Measurements from ENCODE around the gene TRABD2A. TPM values are rescaled to one million over a fixed set of nuclear protein-coding genes. Genes with fewer than 3 reads are reported as not detected.

TRABD2A gene
- total RNA-seq, 2 experiments from 2014 or later = 28.5 to 28.6 TPM

DNA sequence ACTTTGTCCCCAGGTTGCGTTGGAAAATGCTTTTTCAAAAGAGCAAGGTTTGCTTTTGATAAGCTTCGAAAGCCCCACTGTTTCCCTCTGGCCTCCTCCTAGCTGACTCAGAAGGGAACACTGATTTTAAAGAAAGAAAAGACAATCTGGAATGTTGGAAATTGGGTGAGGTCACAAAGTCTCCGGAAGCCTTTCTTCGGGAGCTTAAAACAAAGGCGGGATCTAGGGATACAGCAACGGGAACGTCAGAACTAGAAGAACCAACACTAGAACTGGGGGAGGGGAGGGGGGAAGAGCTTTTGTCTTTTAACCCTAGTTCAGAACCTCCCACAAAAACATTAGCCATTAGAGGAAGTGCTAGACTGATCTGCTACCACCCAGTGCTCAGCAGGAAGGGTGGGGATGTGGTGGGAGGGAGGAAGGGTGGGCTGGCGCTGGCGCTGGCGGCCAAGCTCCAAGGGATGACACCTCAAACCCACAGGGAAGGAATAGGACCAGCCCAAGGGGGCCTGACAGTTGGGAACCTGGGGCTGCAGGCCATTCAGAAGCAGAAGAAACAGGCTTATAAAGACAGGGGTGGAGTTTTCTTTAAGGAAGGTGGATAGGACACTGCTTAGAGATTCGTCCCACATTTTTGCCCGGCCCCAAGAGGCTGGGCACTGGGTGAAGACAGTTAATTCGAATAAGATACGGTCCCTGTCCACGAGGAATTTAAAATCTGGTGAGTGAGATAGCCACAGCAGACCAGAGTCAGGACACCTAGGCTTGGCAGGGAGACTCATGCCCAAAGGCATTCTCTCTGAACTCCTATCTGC, 26.2 kb upstream of the TRABD2A start:
- ChIA-PET POLR2A (interaction anchor here (0.6 to 4.5 kb wide), 14 partner anchors 9 to 634 kb away, joined by 3 to 37 read pairs (median 5); partner anchors contain the start of genes KCMF1 and TRABD2A), CTCF (interaction anchor here (0.7 to 4.8 kb wide), 8 partner anchors 8 to 280 kb away, joined by 3 to 42 read pairs (median 4); partner anchors contain the start of gene TRABD2A)

DNA sequence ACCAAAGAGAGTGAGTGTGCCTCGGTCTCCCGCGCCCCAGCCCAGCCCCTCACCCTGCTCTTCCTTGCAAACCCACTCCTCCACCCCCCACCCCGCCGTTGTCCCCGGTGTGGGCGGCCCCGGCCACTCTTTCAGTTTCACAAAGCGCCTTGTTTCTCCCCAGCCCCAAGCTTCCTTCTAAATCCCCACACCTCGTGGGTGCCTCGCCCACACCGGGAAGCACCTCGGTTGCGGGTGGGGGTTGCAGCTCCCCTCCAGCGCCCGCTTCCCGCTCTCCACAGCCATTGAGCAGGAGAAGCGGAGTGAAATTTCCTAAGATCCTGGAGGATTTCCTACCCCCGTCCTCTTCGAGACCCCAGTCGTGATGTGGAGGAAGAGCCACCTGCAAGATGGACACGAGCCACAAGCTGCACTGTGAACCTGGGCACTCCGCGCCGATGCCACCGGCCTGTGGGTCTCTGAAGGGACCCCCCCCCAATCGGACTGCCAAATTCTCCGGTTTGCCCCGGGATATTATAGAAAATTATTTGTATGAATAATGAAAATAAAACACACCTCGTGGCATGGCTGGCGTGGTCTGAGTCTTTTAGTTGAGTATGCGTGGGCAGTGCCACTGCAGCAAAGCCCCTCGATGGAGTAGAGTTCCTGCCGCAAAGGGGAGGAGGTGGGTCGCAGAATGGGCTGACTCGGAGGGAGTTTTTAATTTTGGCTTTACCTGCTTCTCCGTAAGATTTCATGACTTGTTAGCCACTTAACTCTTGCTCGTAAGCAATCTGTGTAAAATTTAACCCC, 25.4 kb upstream of the TRABD2A start:
- POLR2A ChIA-PET = interaction anchor here (0.6 to 4.5 kb wide), 14 partner anchors 8 to 635 kb away, joined by 3 to 37 read pairs (median 5); partner anchors contain the start of genes KCMF1 and TRABD2A
- CTCF ChIA-PET = interaction anchor here (0.7 to 4.8 kb wide), 6 partner anchors 12 to 279 kb away, joined by 3 to 42 read pairs (median 12); partner anchors contain the start of gene TRABD2A

DNA sequence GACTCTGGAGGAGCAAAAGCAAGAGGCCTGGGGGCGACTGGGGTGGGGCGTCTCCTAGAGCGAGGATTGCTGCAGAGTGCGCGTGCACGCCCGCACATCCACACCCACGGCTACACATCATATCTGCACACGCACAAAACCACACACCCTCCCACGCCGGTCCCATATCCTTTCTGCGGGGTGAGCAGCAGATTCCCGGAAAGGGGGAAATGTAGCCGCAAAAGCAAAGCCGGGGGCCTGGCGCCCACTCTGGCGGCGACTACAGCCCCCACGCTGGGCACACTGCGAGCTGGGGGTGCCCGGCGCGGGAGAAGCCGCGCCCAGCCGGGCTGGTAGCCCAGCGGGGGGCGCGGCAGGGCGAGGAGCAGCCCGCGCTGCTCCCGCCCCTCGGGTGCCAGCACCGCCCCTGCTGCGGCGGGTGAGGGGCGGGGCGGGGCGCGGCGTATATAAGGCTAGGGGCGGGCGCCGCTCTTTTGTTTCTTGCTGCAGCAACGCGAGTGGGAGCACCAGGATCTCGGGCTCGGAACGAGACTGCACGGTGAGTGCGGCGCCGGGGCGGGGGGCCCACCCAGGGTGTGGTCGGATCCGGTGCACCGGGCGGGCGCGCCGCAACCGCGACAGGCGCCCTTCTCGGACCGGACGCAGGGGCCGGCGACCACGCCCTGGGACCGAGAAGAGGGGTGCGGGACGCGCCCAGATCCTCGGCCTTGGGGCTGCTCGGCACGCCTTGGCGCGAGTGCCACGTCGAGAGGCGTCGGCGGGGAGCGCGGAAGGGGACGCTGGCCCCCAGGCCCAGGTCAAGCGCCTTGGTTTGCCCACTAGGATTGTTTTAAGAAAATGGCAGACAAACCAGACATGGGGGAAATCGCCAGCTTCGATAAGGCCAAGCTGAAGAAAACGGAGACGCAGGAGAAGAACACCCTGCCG, 24.6 kb upstream of the TRABD2A start, which contains the start of gene TMSB10:
Gene TMSB10, plus strand, starts transcription at position 476 of the 927 bp plus-strand sequence.
- CTCF ChIA-PET = interaction anchor here (1.0 to 4.8 kb wide), 5 partner anchors 12 to 34 kb away, joined by 3 to 42 read pairs (median 19); partner anchors contain the start of gene TRABD2A
- POLR2A ChIA-PET = interaction anchor here (0.7 to 4.5 kb wide), 9 partner anchors 11 to 69 kb away, joined by 3 to 37 read pairs (median 12); partner anchors contain the start of genes KCMF1 and TRABD2A

DNA sequence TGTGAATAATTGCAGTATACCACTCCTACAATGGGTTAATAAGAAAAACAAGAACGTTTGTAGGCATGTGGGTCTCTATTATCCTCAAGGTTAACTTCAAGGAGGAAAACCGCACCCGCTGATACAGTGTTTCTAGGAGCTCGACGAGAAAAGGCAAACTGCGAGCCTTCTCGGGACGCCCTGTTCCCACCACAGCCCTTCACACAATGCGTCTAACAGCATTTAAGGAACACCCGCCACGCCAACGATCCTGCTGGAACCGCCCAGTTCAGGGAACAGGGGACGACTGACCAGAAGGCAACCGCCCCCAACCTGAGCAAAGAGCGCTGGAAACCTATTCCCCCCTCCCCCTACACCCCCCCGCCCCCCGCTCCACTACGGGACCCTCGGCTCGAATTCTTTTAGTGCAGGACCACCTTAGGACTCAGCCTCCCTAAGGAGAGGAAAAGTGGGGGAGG, 23.9 kb upstream of the TRABD2A start:
- ChIA-PET CTCF (interaction anchor here (1.0 to 4.8 kb wide), 5 partner anchors 11 to 35 kb away, joined by 3 to 42 read pairs (median 19); partner anchors contain the start of gene TRABD2A), POLR2A (interaction anchor here (0.7 to 4.5 kb wide), 5 partner anchors 10 to 33 kb away, joined by 3 to 37 read pairs (median 13); partner anchors contain the start of gene TRABD2A)

DNA sequence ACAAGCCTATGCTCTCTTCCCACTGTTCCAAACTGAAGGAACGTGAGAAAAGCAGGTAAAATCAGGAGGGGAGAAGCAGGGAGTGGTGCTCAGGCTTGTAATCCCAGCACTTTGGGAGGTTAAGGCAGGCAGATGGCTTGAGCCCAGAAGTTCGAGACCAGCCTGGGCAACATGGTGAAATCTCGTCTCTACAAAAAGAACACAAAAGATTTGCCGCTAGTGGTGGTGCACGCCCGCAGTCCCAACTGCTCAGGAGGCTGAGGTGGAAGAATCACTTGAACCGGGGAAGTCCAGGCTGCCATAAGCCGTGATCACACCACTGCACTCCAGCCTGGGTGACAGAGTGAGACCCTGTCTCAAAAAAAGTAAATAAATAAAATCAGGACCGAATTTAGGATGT, 23.3 kb upstream of the TRABD2A start:
- CTCF ChIA-PET = interaction anchor here (0.7 to 4.8 kb wide), 5 partner anchors 10 to 34 kb away, joined by 3 to 42 read pairs (median 19); partner anchors contain the start of gene TRABD2A
- POLR2A ChIA-PET = interaction anchor here (0.7 to 4.5 kb wide), 4 partner anchors 10 to 34 kb away, joined by 3 to 37 read pairs (median 8); partner anchors contain the start of gene TRABD2A

DNA sequence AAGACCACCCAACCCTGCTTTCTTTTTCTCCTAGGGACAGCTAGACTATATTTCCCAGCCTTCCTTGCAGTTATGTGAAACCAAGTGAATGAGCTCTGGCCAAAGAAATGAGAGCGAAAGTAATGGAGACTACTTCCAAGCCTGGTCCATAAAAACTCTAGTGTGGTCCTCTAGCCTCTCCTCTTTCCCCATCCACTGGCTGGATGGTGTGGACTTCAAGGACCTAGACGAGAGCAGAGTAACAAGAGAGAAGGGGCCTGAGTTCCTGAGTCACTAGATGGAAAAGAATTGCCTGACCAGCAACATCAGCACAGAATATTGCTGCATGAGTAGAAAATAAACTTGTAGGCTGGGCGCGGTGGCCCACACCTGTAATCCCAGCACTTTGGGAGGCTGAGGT, 21.6 kb upstream of the TRABD2A start:
- ChIA-PET CTCF (interaction anchor here (1.5 to 4.2 kb wide), 2 partner anchors 13 to 23 kb away, joined by 3 to 17 read pairs; no protein-coding TSS in a partner anchor), POLR2A (no interaction called here)

DNA sequence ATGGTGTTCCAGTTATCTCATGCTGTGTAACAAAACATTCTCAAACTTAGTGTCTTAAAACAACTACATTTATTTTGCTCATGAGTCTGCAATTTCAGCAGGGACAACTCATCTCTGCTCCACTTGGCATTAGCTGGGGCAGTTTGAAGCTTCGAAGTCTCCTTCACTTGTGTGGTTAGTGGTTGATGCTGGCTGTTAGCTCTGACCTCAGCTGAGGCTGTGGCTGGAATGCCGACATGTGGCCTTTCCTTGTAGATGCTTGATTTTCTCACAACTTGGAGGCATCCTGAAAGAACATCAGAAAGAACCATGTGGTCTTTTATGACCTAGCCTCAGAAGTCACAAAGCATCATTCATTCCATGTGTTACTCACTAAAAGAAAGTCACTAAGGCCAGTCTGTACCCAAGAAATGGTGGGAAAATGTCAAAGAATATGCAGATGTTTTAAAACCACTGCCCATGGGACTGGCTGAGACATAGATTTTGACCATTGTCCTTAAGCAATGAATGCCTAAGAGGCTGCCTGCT, 20.8 kb upstream of the TRABD2A start:
- CTCF ChIA-PET = interaction anchor here (1.0 to 4.2 kb wide), 3 partner anchors 12 to 24 kb away, joined by 3 to 17 read pairs (median 3); no protein-coding TSS in a partner anchor
- POLR2A ChIA-PET = interaction anchor here (1.0 kb wide), 1 partner anchor 25 kb away, joined by 3 read pairs; no protein-coding TSS in a partner anchor

DNA sequence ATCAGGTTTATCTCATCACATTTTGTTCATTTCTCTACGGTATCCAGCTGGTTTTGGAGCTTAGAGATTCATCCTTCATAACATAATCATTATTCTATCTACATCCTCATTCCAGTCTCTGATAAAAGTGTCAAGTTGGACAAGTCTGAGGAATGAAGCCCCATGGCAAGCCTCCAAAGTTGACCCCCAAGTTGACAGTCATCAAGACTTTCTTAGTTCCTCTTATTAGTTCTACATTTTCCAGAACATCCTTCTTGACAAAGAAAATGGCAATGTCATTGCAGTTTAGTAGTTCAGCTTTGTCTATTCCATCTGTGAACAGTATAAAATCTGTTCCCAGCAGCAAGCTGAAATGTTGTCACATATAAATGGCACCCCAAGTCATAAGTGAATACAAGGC, 20.1 kb upstream of the TRABD2A start:
- POLR2A ChIA-PET = interaction anchor here (1.0 kb wide), 1 partner anchor 25 kb away, joined by 3 read pairs; no protein-coding TSS in a partner anchor

DNA sequence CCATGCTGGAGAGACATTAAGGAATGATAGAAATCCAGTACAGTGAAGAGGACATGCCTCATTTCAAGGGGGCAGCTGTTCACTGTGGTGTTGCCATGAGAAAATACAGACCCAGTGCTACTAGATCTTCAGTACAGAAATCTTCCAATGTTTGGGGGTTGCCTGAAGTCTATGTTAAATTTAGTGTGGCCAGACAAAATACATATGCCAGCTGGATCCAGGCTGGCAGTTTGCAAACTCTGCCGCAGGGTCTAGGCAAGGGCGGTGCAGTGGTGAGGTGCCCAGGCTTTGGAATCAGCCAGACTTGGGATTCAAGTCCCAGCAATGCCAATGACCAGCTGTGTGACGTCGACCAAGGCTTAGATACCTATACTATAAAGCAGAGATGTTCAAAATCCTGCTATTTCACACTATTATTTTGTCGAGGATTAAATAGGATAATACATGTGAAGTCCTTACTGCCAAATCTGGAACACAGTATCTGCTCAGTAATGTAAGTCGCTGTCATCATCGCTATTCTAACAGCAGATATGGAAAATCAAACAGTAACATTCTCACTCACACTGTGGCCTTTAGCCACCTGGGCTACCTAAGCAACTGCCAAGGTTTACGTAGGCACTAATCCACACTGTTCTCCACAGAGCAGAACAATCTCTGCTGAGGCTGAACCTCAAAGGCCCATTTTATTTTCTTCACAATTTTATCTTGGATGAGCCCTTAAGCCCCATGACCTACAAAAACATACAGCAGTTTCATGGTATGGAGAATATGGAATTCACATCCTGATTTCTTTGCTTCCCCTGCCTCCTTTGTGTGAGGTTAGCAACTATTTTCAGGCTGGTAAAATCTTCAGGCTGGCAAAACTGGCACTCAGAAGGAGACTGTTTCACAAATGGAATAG, 18.7 kb upstream of the TRABD2A start:
- POLR2A ChIA-PET = interaction anchor here (0.5 to 2.6 kb wide), 2 partner anchors 12 to 30 kb away, joined by 10 to 11 read pairs; no protein-coding TSS in a partner anchor

More for the DNA sequence above, 20.1 kb upstream of the TRABD2A start:
- CTCF ChIA-PET = interaction anchor here (1.0 to 4.2 kb wide), 4 partner anchors 12 to 25 kb away, joined by 3 to 17 read pairs (median 4); no protein-coding TSS in a partner anchor

DNA sequence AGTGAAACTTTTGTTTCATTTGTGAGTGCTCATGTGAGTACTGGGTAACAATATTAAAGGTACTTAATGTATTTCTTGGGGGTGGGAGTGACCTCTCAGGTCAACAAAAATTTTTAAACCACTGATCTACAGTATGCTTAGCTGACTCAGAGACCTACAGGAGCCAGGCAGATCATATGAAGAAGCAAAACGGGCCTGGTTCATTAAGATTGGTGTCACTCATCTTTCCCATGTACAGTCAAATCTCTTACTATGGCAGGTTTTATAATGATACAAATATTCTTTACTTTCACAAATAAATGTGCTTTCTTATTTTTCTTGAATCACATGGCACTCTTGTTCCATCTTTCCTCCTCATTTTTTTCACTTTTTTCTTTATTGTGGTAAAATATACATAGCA, 16.9 kb upstream of the TRABD2A start:
- ChIA-PET POLR2A (interaction anchor here (0.6 to 2.6 kb wide), 4 partner anchors 9 to 49 kb away, joined by 3 to 11 read pairs (median 6); no protein-coding TSS in a partner anchor), CTCF (interaction anchor here (1.3 to 2.4 kb wide), 4 partner anchors 11 to 28 kb away, joined by 3 to 9 read pairs (median 6); partner anchors contain the start of gene TRABD2A)

More for the DNA sequence above, 18.7 kb upstream of the TRABD2A start:
- CTCF ChIA-PET = interaction anchor here (0.6 to 4.2 kb wide), 4 partner anchors 8 to 26 kb away, joined by 3 to 17 read pairs (median 6); no protein-coding TSS in a partner anchor

DNA sequence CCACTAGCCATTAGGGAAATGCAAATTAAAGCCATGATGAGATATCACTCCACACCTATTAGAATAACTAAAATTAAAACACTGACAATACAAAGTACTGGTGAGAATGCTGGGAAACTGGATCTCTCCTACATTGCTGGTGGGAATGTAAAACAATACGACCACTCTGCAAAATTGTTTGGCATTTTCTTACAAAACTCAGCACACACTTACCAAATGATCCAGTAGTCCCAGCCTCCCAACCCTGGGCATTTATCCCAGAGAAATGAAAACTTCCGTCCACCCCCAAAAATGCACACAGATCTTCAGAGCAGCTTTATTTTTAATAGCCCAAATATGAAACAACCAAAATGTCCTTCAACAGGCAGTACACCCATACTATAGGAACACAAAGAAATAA, 15.7 kb upstream of the TRABD2A start:
- POLR2A ChIA-PET = no interaction called here
- CTCF ChIA-PET = interaction anchor here (0.6 to 1.1 kb wide), 2 partner anchors 9 to 13 kb away, joined by 3 read pairs; no protein-coding TSS in a partner anchor

DNA sequence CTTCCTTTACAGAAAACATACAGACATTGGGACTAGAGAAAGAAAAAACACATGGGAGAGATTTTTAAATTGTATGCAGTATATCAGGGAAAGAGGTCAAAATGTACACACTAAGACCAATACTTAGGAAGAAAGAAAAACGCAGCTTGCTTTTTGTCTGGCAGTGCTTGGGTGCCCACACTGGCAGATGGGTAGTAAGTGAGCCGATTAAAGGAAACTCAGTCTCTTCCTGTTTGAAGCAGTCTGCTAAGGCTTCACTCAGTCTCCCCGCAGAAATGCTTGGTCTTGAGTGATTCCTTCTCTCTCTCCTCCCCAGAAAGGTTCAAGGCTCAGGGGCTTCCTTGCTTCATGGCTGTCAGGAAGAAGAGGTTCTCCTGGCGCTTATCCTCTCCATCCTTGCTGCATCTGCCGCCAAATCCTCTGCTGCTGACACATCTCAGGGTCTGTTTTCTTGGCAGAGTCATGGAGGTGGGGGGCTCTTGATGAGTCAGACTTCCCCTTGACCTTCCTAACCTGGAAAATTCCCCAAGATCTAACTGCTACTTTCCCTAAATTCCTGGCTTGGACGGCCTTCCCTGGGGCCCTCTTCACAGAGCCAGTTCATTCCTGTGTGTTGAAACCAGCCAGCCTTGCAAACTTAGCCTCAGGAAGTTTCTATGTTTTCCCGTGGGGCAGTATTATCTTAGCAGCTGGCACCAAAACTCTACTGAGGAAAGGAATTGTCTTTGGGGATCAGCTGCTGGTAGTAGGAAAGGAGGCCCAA, 14.1 kb upstream of the TRABD2A start:
- ChIA-PET CTCF (interaction anchor here (0.6 to 3.0 kb wide), 2 partner anchors 14 to 31 kb away, joined by 3 to 16 read pairs; partner anchors contain the start of gene TRABD2A), POLR2A (interaction anchor here (1.4 kb wide), 2 partner anchors 10 to 14 kb away, joined by 4 read pairs; partner anchors contain the start of gene TRABD2A)

DNA sequence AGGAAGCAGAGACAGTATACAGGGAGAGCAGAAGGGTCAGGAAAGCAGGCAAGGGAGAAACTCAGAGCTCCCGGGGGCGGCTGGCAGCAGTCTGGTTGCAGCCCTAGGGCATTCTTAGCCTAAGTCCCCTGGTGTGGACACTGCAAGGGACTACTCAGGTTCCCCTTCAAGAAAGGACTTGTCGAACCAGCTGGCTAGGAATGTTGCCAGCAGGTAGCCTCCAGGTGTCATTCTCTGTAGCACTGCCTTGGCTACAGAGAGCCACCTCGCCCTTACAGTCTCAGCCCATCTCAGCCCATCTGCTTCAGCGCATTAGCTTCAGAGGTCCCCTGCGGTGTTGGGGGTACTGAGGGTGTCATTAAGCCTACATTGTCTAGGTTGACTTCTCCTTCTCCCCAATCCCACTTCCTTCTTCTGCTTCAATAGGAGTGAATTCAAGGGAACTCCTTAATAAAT, 13.3 kb upstream of the TRABD2A start:
- CTCF ChIA-PET = interaction anchor here (0.6 to 3.0 kb wide), 3 partner anchors 10 to 32 kb away, joined by 3 to 16 read pairs (median 3); partner anchors contain the start of gene TRABD2A
- POLR2A ChIA-PET = interaction anchor here (1.4 kb wide), 2 partner anchors 11 to 14 kb away, joined by 4 read pairs; partner anchors contain the start of gene TRABD2A

DNA sequence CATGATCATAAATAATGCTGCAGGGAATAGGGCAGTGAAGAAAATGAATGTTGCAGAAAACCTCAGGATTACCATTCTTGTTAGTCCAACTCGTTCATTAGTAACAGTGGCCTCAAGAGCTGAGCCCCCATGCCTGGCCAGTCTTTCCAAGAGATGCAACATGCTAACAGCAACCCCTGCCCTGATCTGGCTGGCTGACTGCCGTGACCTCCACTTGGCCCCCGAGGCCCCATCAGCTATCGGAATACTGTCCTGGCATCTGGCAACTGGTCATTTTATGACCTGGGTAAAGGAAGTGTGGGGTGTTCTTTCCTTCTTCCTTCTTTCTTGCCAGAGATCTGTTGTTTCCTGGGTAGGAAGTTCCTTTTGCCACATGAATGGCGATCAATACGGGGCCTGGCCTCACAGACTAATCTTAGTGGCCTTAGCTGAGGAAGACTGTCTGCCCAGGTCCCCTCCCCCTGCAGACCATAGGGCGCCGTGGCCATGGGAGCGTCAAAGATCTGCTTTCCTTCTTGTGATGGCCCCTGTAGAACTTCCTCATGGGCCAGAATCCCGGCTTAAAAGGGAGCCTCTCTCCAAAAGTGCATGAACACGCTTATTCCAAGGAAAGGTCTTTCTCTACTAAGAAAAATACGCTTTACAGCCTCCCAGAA, 10.6 kb upstream of the TRABD2A start:
- ChIA-PET CTCF (interaction anchor here (0.5 to 5.6 kb wide), 4 partner anchors 11 to 34 kb away, joined by 4 to 39 read pairs (median 18); partner anchors contain the start of gene TMSB10), POLR2A (no interaction called here)

Data from activated CD8-positive, alpha-beta memory T cell treated with anti-CD3 and anti-CD28 coated beads for 36 hours (primary cell).